GM20431 (cell line): Measurements from ENCODE around the gene CEBPG.

ENCODE experiments used
- in situ Hi-C: fragments of 300-500 bp; cut with MseI, MboI; formaldehyde crosslinking; loops from one replicate; pipeline ENCODE4 v1.15.0; 2020; ENCODE audit warnings: low sequenced_read_pairs; ENCODE audit not compliant: unreplicated experiment

Gene CEBPG

DNA sequence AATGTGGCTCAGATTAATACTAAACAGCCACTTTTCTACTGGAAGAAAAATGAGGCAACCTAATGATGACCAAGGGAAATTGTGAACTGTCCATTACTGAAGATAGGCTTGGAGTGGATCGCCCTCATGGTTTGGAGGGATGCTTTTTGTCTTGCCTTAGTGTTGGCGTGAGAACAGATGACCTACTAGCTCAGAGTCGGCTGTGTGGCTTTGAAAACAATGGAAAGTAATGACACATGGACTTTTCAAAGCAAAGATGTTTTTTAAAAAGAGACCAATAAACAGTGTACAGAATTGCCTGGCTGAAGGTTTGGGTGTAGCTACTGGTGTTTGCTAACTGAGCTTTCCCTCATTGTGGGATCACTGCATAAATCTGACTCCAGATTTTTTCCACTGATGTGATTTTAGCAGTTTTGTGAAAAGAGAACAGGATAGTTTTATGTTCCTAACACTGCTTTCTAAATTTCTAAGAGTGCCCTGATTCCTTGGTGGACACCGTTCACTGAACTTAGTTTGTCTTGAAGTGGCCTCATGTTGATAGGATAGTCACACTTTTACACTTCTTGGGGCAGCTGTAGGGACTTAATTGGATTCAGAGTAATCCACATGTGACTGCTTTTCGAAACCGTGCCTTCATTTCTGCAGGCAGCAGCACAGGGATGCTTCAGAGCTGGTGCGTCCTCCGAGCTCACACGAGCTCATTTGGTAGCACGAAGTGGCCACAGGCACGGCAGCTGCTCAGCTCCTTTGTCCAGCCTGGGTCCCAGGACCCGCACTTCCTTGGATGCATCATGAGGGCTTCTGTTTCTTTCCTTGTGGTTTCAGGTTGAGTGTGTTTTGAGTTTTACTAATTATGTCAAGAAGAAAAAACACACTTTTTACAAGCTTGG lies 4.3 kb downstream of the CEBPG start:
- in situ Hi-C loops, result no loop called here

DNA sequence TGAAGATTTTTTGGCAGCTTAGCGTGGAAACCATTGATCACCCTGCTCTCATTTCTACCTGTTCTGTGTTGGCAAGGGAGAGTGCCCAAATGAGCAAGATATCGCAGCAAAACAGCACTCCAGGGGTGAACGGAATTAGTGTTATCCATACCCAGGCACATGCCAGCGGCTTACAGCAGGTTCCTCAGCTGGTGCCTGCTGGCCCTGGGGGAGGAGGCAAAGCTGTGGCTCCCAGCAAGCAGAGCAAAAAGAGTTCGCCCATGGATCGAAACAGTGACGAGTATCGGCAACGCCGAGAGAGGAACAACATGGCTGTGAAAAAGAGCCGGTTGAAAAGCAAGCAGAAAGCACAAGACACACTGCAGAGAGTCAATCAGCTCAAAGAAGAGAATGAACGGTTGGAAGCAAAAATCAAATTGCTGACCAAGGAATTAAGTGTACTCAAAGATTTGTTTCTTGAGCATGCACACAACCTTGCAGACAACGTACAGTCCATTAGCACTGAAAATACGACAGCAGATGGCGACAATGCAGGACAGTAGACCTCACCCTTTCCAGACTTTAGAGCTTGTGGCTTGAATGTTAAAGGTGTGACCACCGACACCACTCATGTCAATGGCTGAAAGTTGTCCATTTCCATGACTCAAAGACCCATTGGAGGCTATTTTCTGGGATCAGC lies 5.8 kb downstream of the CEBPG start:
- in situ Hi-C loops, result no loop called here

DNA sequence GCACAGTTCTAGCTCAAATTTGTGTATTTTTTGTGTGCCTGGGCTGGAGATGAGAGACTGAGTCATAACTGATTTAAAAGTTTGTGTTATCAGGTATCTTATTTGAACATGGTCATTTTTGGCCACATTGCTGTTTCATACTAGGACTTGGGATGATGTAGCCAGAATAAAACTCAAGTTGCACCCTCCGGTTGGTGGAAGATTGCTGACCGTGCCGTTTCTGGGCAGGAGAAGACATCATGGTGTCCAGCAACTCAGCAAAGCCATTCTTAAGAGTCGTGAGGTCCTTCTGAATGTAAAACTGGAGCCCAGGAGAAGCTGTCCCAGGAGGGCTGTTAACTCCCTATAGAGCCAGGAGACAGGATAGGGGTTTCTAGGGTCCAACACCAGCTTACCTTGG lies 7.6 kb downstream of the CEBPG start:
- in situ Hi-C loops, result no loop called here

DNA sequence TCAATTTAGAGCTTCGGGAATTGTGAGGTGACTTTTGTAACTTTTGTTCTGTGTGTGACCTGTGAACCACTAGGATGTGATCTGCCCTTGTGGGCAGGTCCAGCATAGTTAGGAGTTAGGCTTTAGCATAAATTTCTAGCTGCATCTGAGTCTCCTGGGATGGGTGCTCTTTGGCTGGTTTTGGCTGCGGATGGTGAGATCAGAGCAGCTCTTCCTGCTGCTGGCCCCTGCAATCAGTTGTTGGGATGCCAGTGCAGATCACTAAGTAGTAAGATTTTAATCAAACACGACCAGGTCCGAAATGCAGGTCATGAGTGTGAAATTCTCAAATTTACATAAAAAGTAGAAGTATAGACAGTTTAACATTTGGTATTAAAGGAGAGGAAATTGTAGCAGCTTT lies 8.5 kb downstream of the CEBPG start:
- in situ Hi-C loops, result no loop called here

DNA sequence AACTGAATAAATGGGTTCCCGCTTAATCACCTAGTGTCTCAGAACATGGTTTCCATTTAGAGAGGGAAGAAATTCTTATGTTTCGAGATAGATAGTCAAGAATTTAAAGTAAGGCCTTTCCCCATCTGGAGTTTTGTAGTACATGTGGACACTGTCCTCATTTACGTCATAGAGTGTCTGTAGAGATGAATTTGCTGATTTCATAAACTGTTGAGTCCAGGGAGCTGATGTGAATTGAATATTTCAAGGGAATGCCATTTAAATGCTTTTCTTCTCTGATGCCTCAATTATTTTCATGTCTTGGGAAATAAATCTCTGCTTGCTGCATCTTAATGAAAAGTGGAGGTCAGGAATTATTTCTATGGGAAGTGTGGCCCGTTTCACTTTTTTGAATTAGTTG lies 9.5 kb downstream of the CEBPG start:
- in situ Hi-C loops, result no loop called here

DNA sequence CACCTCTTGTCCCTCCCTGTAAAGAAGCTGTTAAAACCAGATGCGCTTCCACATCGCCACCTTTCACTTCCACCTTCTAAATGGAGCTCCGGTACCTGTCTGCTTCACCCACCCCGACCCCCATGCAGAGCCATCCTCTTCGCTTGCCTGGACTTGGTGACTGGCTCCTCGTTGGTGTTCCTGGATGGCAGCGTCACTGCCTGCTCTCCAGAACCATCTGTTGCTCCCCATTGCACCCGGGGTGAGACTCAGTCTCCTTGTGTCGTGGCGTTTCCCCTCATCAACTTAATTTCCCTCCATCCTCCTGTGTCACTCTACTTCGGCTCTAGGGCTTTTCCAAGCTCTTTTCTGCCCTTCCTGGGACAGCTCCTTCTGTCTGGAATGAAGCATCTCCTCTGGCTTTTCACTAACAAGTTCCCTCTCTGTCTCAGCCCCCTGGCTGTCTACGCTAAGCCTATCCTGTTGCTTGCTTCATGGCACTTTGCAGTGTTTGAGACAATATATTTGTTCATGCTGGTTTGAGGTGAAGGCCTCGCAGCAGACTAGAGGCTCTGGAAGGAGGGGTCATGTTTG lies 10.3 kb downstream of the CEBPG start:
- in situ Hi-C loops, result no loop called here

DNA sequence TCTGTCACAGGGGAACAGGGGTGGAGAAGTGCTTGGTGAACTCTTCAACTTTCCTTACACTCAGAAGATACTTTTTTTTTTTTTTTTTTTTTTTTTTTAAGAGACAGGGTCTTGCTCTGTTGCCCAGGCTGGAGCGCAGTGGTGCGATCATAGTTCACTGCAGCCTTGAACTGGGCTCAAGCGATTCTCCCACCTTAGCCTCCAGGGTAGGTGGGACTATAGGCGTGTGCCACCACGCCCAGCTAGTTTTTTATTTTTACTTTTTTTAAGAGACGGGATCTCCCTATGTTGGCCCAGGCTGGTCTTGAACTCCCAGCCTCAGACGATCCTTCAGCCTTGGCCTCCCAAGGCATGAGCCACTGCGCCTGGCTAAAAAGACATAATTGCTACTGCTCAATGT lies 11.5 kb downstream of the CEBPG start:
- in situ Hi-C loops, result no loop called here

DNA sequence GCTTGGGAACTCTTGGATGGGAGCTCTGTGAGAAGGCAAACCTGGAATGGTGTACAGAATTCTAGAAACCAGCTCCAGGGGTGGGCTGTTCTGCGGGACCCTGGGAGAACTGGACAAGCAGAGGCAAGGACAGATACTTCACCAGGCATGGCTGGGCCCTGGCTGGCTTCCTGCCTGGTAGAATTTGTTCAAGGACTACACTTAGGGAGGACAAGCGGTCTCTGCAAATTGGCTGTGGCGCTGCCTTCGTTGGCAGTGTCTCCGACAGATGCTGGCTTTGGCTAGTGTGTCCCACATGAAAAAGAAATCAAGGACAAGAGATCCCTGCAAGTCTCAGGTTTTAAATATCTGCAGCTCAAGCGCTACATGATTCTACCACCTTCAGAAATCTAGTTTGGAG lies 12.4 kb downstream of the CEBPG start:
- in situ Hi-C loops, result no loop called here

DNA sequence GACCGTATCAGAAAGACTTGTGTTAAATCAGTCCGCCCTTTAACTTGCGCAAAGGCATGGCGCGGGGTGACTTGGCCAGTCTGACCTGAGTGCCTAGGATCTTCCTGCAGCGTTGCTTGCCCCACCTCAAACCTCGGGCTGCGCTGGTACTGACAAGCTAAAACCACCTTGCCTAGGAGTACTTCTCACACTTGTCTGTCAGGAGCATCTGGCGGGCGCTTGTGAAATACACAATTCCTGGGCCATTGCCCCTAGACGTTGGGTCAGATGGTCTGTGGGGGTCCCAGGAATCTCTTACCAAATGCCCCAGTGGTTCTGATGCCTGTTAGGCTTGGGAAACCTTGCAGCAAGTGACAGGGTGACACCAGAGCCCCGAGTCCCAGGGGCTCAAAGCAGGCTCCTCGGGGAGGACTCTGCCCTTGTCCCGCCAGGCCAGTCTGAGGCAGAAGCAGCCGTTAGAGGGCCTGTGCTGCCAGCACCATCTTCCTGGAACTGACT lies 12.9 kb downstream of the CEBPG start:
- in situ Hi-C loops, result no loop called here

DNA sequence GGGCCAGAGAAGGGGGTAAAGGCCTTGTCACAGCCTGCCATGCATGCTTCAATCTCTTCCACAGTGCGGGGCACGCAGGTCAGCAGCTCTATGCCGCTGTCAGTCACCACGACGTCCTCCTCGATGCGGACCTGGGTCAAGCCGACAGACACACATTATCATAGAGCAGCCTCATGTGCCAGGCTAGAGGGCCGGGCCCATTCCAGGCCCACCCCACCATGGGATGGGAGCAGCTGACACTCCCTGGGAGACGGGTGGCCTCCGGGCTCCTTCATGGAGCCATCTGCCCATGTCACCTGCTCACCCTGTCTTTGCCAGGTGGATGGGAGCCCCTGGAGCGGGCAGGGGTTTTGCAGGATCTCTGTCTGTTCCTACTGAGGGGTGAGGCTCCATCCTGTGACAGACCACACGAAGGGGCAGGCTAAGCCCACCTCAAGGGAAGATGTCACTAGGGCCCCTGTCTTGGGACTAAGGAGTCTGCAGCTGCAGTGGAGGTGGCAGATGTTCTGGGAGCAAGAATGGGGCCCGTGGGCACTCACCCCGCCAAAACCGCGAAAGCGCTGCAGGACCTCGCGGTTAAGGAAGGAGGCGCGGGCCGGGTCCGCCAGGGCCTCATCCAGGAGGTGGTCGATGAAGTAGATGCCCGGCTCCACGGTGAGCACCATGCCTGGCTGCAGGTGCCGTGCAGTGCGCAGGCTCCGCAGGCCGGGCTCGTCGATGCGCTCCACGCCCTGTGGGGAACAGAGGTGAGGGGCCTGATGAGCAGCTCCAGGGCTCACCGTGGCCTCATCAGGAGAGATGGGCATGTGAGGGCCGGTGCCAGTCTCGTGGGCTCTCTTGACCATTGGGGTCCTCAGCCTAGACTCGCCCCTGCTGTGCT lies 14.1 kb downstream of the CEBPG start:
- in situ Hi-C loops, result no loop called here

DNA sequence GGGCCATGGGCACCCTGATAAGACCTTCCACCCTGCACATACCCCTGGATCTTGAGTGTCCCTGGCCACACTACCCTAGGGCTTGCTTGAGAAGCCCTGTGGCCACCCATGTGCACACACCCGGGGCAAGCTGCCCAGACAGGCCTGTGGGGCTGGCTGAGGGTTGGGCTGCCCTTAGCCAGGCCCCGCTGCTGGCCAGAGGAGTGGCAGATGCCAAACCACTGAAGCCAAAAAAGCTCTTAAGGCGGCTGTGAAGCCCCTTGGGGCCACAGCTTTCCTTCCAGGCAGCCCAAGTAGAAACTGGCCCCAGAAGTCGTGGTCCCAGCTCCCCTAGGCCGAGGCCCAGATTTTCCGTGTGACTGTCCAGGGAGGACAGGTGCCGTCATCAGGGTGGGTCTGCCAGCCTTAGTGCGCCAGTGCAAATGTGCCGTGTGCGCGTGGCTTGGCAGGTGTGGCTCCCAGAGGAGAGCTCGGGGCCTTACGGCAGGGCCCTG lies 14.8 kb downstream of the CEBPG start:
- in situ Hi-C loops, result no loop called here

DNA sequence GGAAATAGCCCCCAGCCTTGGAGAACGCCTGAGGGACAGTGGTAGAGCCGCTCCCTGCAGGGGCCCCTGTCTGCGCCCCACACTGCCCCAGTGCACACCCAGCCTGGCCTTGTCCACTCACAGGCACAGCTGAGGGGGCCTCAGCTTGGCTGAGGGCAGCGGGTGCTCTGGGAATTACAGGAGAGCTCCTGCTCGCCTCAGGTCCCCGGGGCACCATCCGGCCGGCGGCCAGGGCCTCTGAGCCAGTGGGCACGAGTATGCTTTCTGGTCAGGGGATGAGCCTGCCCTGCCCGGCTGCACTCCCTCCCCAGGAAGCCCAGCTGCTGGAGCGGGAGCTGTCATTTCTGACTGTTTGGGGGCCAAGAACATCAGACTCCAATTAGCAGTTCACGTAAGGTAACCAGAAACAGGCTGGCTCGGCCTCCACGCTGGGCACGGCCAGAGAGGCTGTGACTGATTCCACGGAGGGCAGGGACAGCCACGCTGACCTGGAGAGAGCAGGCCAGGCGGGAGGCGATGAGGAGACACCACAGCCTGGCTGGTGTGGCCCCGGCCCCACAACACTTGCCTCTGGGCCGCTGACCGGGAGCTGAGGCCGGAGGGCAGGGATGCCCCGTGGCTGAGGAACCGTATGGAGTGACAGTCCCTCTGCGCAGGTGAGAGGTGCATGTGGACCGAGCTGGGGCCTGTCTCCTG lies 15.4 kb downstream of the CEBPG start:
- in situ Hi-C loops, result no loop called here

DNA sequence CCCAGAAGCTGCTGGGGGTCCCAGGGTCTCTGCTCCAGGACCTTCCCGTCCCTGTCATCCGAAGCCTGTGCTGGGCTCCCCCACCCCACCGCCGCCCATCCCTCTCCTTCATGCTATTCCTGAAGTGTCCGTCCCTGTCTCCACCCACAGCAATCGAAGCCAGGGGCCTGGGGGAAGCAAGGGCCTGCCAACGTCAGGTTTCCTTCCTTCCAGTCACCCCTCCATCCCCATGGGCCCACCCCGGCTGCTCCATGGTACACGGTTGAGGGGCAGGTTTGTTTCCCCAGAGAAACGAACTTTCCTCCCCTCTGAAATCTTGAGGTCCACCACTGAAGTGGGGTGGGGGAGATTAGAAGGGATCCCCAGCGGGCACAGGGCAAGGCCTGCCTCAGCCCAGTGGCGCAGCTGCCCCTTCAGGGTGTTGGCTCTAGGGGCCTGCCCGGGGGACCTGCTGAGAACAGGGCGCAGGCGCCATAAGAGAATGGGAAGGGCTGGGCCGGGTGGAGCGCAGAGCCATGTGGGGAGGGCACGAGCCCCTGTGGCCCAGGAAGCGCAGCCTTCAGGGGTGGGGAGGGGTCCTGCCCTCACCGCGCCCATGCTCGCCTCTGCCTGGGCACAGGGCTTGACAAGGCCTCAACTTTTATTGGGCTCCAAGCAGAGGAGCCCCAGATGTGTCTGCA lies 16.1 kb downstream of the CEBPG start:
- in situ Hi-C loops, result no loop called here

DNA sequence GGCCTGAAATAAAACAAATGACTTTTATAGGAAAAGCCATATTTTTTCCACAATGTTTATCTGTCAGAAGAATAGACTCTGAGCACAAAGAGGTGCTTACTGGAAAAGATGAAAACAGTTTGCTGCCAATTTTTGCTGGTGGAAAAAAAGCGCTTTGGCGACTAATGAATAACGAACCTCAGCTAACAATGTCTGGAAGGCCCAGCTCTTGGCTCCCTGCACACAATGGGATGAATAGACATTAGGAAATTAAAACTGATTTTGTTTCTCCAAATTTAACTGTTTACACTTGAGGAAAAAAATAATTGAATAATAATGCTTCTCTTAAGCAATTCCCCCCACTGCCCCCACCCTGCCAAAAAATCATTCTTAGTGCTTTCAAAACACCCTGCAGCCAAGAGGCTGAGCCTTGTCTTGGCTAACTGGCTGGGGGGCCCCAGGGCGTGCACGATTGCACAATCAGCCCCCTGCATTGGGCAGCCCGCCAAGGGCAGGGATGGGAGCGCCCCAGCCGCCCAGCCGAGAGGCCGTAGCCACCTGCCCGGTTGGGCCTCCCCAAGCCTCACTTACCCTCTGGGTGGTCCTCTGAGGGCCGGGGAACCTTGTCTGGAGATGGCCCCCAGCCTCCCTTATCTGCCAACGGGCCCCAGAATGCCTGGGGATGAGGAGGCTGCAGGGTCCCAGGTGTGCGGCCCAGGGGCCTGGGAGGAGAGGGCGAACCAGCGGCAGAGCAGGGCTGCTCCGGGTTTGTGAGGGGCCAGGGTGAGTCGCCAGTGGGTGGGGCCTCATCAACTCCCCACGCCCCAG lies 16.8 kb downstream of the CEBPG start:
- in situ Hi-C loops, result no loop called here

DNA sequence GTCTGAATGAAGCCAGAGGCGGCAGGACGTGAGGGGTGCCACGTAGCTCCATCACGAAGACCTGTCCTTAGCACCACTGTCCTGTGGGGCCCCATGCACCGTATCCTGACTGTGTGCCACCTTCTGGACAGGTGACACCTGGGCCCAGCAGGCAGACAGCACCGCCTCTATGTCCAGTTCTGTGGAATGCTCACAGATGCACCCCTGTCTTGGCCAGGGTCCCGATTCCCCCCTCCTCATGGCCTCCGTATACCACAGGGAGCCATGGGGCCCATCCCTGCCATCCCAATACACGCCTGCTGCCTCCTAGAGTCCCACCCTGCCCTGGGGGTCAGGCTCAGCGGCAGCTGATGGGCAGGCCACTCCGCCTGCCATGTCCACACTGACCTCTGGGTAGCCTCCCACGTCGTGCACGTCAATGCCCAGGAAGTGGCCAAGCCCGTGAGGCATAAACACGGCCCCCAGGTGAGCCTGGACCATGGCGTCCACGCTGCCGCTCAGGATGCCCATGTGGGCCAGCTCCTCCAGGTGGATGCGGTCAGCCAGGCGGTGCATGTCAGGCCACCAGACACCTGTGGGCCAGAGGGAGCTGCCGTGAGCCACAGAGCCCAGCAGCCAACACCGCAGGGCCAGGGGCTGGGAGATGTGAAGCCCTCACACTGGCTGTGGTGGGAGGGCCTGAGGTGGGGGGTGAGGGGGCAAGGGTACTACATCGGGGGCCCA lies 17.6 kb downstream of the CEBPG start:
- in situ Hi-C loops, result no loop called here

DNA sequence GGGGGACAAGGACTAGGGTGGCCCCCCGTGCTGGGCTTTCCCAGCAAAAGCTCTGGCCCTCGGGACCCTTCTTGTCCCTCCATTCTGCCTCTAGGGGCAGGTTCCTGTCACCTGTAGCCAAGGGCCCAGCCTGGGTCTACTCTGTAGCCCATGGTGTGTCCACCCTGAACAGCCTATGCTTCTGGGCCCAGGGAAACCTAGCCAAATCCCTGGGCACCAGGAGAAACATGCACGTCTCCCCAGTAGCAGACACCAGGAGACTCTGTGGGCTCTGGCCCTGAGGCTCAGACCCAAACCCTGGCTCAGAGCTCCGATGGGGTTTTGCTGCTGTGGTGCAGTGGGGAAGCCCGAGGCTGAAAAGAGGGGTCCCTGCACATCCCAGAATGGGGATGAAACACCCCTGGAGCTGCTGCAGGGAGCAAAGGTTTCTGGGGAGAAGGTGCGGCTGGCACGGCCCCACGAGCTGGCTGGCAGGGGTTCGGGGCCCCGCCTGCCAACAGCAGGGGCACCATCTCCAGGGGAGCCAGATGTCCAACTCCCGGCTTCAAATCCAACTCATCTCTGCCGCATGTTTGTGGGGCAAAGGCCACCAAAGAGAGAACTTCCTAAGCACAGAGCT lies 18.2 kb downstream of the CEBPG start:
- in situ Hi-C loops, result no loop called here
